Skeletal muscle satellite cell (primary cell): ENCODE results near the gene XPNPEP2. TPM values are rescaled to one million over a fixed set of nuclear protein-coding genes. Genes with fewer than 3 reads are reported as not detected.

Experiments used
- small RNA-seq: library from RNA; depleted of rRNA; stranded (forward); fragments of <200 nt; gene quantifications from one replicate; pipeline ENCODE3, GENCODE V24; 2012

The XPNPEP2 gene

Small RNA genes lying within 50 kb of the gene (small RNA-seq; reads per million reads assigned to genes)
- not detected for gene RF00017
